Calu3 (cell line): ENCODE results near the gene VWA8. TPM values are rescaled to one million over a fixed set of nuclear protein-coding genes. Genes with fewer than 3 reads are reported as not detected.
"Not testable (repeated sequence)": the region's sequence is repeated elsewhere in the genome, so short reads cannot be mapped to it uniquely, and the experiment has no call there.

Experiments
- BruUV-seq: library from RNA; stranded (reverse); fragments of 400-500 nt; replicated peaks from 2 replicates; lab custom pipeline; 2021; lab: Mats Ljungman, UMichigan
- CTCF ChIA-PET: fragments of 300-600 bp; sonication (Branson Sonifier 250); formaldehyde crosslinking; loops from one replicate; lab custom pipeline; 2022; ENCODE audit warnings: antibody characterized with exemption; lab: Charles Lee
- DNase-seq: peaks from one replicate; pipeline ENCODE4 v3.0.0; 2022
- H3K27ac Mint-ChIP-seq: one replicate; pipeline ENCODE4 v1.8.0; 2022; ENCODE audit warnings: mixed read lengths; ENCODE audit not compliant: unreplicated experiment
- H3K27me3 Mint-ChIP-seq: one replicate; pipeline ENCODE4 v1.8.0; 2022; ENCODE audit warnings: mixed read lengths; ENCODE audit not compliant: unreplicated experiment
- H3K36me3 Mint-ChIP-seq: one replicate; pipeline ENCODE4 v1.8.0; 2022; ENCODE audit warnings: mild to moderate bottlenecking, moderate library complexity, mixed read lengths; ENCODE audit not compliant: insufficient read depth, unreplicated experiment
- H3K4me1 Mint-ChIP-seq: one replicate; pipeline ENCODE4 v1.8.0; 2022; ENCODE audit warnings: mild to moderate bottlenecking, low read depth, mixed read lengths; ENCODE audit not compliant: unreplicated experiment
- H3K4me3 Mint-ChIP-seq: one replicate; pipeline ENCODE4 v1.8.0; 2022; ENCODE audit warnings: mild to moderate bottlenecking, low read depth, moderate library complexity, mixed read lengths; ENCODE audit not compliant: unreplicated experiment
- H3K9me3 Mint-ChIP-seq: one replicate; pipeline ENCODE4 v1.8.0; 2022; ENCODE audit warnings: low read depth, mixed read lengths; ENCODE audit not compliant: unreplicated experiment
- CTCF ChIP-seq: fragments of 200-600 bp; IDR thresholded peaks from one replicate; pipeline ENCODE4 v1.8.0; 2022; ENCODE audit warnings: antibody characterized with exemption; ENCODE audit not compliant: unreplicated experiment
- intact Hi-C: fragments of 100-400 bp; cut with micrococcal nuclease; formaldehyde crosslinking; loops from one replicate; pipeline ENCODE4 v1.10.0; 2022; ENCODE audit not compliant: unreplicated experiment
- total RNA-seq: library from RNA; stranded (reverse); gene quantifications from 2 replicates; pipeline ENCODE4 v1.2.3, GENCODE V29; 2022

The VWA8 gene
- total RNA-seq, 1 experiment from 2014 or later, result 15.2 TPM

DNA sequence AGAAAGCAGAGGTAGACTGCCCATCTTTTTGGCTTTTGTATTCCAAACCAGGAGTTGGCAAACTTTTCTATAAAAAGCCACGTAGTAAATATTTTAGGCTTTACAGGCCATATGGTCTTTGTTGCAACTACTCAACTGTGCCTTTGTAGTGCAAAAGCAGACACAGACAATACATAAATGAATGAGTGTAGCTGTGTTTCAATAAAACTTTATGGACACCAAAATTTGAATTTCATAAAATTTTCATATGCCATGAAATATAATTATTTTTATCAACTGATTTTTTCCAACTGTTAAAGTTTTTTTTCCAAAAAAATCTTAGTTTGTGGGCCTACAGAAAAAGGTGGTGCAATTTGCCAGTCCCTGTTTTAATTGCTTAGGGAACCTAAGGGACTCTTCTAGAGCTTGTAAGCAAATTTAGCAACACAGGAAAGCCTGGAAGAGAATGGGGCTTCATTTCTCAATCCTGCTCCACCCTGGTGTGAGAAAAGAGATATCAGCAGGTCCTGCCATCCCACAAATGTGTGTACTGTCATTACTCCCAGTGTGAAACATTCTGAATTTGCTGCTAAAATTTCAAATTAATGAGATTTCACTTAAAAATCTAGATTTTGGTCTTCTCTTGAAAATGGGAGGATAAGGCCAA is 309.4 kb downstream of the VWA8 start:
- CTCF ChIA-PET, result interaction anchor here (1.5 kb wide), 1 partner anchor 193 kb away, joined by 11 read pairs; no protein-coding TSS in a partner anchor
- Mint-ChIP-seq H3K27ac (no peak overlapping the region), H3K4me3 (no peak overlapping the region), H3K9me3 (no peaks in the 10 kb centered on the region), H3K36me3 (peaks cover 7% of the 10 kb centered on the region), H3K27me3 (no peaks in the 10 kb centered on the region), H3K4me1 (peaks cover 8% of the 10 kb centered on the region)
- BruUV-seq, result no TSS peak
- no peak for DNase-seq
- TF ChIP-seq CTCF, result no peak
- intact Hi-C loops, result loop anchor here (1.0 to 2.0 kb wide), 2 partner anchors 240 to 267 kb away; no protein-coding TSS in a partner anchor

DNA sequence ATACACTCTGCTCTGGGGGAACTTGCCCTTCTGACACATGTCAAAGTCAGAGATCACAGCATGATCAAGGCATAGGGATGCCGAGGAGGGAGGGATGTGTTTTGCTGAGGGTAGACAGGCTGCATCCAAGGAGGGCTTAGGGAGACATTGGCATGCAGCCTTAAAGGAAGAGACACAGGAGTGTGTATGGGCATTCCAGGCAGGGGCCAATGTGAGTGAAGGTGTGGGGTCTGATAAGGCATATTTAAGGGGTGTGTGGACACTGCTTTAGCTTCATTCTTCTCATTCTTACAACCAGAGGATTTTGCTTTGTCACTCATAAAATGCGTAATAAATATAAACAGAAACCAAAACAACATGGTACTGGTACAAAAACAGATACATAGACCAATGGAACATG is 310.2 kb downstream of the VWA8 start:
- intact Hi-C loops, result no loop called here
- no peak for DNase-seq
- Mint-ChIP-seq H3K27ac (peak overlapping the region; percentile 64), H3K36me3 (peaks cover 7% of the 10 kb centered on the region), H3K9me3 (no peaks in the 10 kb centered on the region), H3K4me1 (peaks cover 8% of the 10 kb centered on the region), H3K4me3 (no peak overlapping the region), H3K27me3 (no peaks in the 10 kb centered on the region)
- no peak for TF ChIP-seq CTCF
- BruUV-seq, result no TSS peak
- CTCF ChIA-PET, result no interaction called here

DNA sequence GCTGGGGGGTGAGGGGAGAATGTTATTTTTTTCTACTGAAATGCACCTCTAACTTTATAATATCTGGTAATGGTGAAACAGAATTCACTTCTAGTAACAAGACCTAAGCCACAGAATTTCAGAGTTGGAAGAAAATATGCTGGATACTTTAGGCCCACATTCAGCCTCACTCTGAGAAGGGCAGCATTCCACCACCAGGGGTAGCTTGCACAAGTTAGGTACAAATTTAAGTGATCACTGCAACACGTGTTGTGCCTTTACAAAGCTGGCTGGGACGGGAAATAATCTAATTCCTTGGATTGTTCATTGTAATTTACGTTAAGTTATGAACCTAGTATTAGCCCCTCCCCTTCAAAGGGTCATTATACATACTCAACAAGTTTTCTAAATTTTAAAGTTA is 311.2 kb downstream of the VWA8 start:
- H3K4me1 Mint-ChIP-seq, result peaks cover 8% of the 10 kb centered on the region
- H3K4me3 Mint-ChIP-seq, result no peak overlapping the region
- no peak overlapping the region for H3K27ac Mint-ChIP-seq
- no TSS peak for BruUV-seq
- CTCF ChIA-PET, result no interaction called here
- intact Hi-C loops, result loop anchor here (5.0 kb wide), 2 partner anchors 52 to 192 kb away; partner anchors contain the start of gene RGCC
- DNase-seq, result no peak
- no peaks in the 10 kb centered on the region for H3K27me3 Mint-ChIP-seq
- no peaks in the 10 kb centered on the region for H3K9me3 Mint-ChIP-seq
- peaks cover 7% of the 10 kb centered on the region for H3K36me3 Mint-ChIP-seq
- TF ChIP-seq CTCF, result no peak

- H3K27ac Mint-ChIP-seq, result peak overlapping the region; percentile 83
- no peak for TF ChIP-seq CTCF
- intact Hi-C loops, result loop anchor here (5.0 kb wide), 2 partner anchors 51 to 191 kb away; partner anchors contain the start of gene RGCC
- DNase-seq, result no peak
- H3K4me1 Mint-ChIP-seq, result peaks cover 8% of the 10 kb centered on the region
- no TSS peak for BruUV-seq
- H3K36me3 Mint-ChIP-seq, result peaks cover 7% of the 10 kb centered on the region
- no peaks in the 10 kb centered on the region for H3K9me3 Mint-ChIP-seq
- CTCF ChIA-PET, result interaction anchor here (1.0 to 1.1 kb wide), 2 partner anchors 291 to 458 kb away, joined by 3 read pairs; no protein-coding TSS in a partner anchor
- no peaks in the 10 kb centered on the region for H3K27me3 Mint-ChIP-seq
- H3K4me3 Mint-ChIP-seq, result no peak overlapping the region
These were observed 312.5 kb downstream of the VWA8 start for GRCh38 chr13:41648314-41648935.

- intact Hi-C loops, result loop anchor here (5.0 kb wide), 2 partner anchors 51 to 191 kb away; partner anchors contain the start of gene RGCC
- not testable (repeated sequence) for H3K4me3 Mint-ChIP-seq, H3K27me3 Mint-ChIP-seq, H3K4me1 Mint-ChIP-seq, DNase-seq, BruUV-seq, H3K36me3 Mint-ChIP-seq, H3K9me3 Mint-ChIP-seq
- H3K27ac Mint-ChIP-seq, result peak overlapping the region; percentile 83
- CTCF ChIA-PET, result interaction anchor here (1.0 to 1.1 kb wide), 2 partner anchors 291 to 459 kb away, joined by 3 read pairs; no protein-coding TSS in a partner anchor
These were observed 313.1 kb downstream of the VWA8 start for GRCh38 chr13:41647699-41648313.
